K562 (cell line): ENCODE measurements around the gene SNX33. TPM values are rescaled to one million over a fixed set of nuclear protein-coding genes. Genes with fewer than 3 reads are reported as not detected.

Experiments used
- ATAC-seq: fragments of 200-7000 bp; cut with Tn5 transposase; 3 replicates; pipeline ENCODE4 v1.9.1; 2020; ENCODE audit warnings: moderate library complexity
- BruUV-seq: library from RNA; stranded (reverse); fragments of 400-500 nt; replicated peaks from 2 replicates; lab custom pipeline; 2021; lab: Mats Ljungman, UMichigan
- CTCF ChIA-PET: fragments of 300-600 bp; formaldehyde crosslinking; extraction: SDS; loops from one replicate; lab custom pipeline; 2021; ENCODE audit warnings: low intra/inter-chr PET ratio; lab: Yijun Ruan, JAX
- POLR2A ChIA-PET: fragments of 300-600, 350-650 bp; sonication (Branson Sonifier 250); formaldehyde crosslinking; extraction: SDS; loops from one replicate; lab custom pipeline; 2021; ENCODE audit warnings: antibody characterized with exemption, inconsistent platforms; lab: Yijun Ruan, JAX
- DNase-seq, 4 experiments: peaks; one replicate each; pipeline versions ENCODE4 v3.0.0 to v3.0.0-alpha.2; 2011 to 2018; ENCODE audit warnings: low spot score in 3 of 4, mixed read lengths in 3 of 4; ENCODE audit errors: extremely low read depth in 1 of 4
- FAIRE-seq: peaks from 2 replicates; lab custom pipeline; 2011; peaks lifted over from hg19 to GRCh38; lab: Jason Lieb, UNC
- H2AFZ ChIP-seq: 2 replicates; pipeline ENCODE4 v1.6.0; 2011; ENCODE audit warnings: low read depth, low read length, control low read depth, inconsistent platforms
- H3K27ac ChIP-seq: fragments of 200-600 bp; 3 replicates; pipeline ENCODE4 v1.8.0; 2011; ENCODE audit warnings: low read depth, mild to moderate bottlenecking, control low read depth, inconsistent platforms, low read length, moderate library complexity, mixed read lengths; ENCODE audit errors: extremely low read depth
- H3K27me3 ChIP-seq, 2 experiments: fragments of 300-600 bp in 1 of 2; 2 replicates in 1 of 2; 3 replicates in 1 of 2; pipeline versions ENCODE4 v1.6.0 to v1.8.0; 2011; ENCODE audit warnings: inconsistent platforms in 2 of 2, low read length in 2 of 2, mild to moderate bottlenecking in 1 of 2, mixed read lengths in 1 of 2, moderate library complexity in 1 of 2; ENCODE audit not compliant: control insufficient read depth in 2 of 2, insufficient read depth in 2 of 2
- H3K36me3 ChIP-seq: fragments of 300-600 bp; 3 replicates; pipeline ENCODE4 v1.8.0; 2011; ENCODE audit warnings: mild to moderate bottlenecking, low read length, inconsistent platforms; ENCODE audit not compliant: control insufficient read depth, insufficient read depth
- H3K4me1 ChIP-seq, 2 experiments: fragments of 200-600 bp in 1 of 2; replicated peaks in 1 of 2; 2 replicates in 1 of 2; 3 replicates in 1 of 2; pipeline versions ENCODE4 v1.5.1 to v1.8.0; 2011; ENCODE audit warnings: inconsistent platforms in 2 of 2, low read length in 2 of 2, mild to moderate bottlenecking in 1 of 2, mixed read lengths in 1 of 2, moderate library complexity in 1 of 2; ENCODE audit not compliant: control insufficient read depth in 2 of 2, insufficient read depth in 2 of 2
- H3K4me2 ChIP-seq: 2 replicates; pipeline ENCODE4 v1.6.1; 2011; ENCODE audit warnings: low read length, control low read depth, inconsistent platforms, mixed read lengths; ENCODE audit not compliant: insufficient read depth
- H3K4me3 ChIP-seq: fragments of 200-600 bp; sonication (generic), shearing (Covaris generic); 2 replicates; pipeline ENCODE4 v1.5.1; 2016; ENCODE audit warnings: control low read depth, inconsistent platforms
- H3K79me2 ChIP-seq: fragments of 200-600 bp; 3 replicates; pipeline ENCODE4 v1.8.0; 2011; ENCODE audit warnings: low read length, inconsistent platforms; ENCODE audit not compliant: control insufficient read depth, insufficient read depth
- H3K9ac ChIP-seq, 2 experiments: 2 replicates each; pipeline versions ENCODE4 v1.6.0 to v1.6.1; 2011; ENCODE audit warnings: low read depth in 2 of 2, low read length in 2 of 2, control low read depth in 1 of 2, inconsistent platforms in 1 of 2, mild to moderate bottlenecking in 1 of 2, mixed read lengths in 1 of 2; ENCODE audit not compliant: insufficient read depth in 1 of 2
- H3K9me1 ChIP-seq: one replicate; pipeline ENCODE4 v1.6.0; 2011; ENCODE audit warnings: inconsistent platforms, mild to moderate bottlenecking, low read length, moderate library complexity; ENCODE audit not compliant: control insufficient read depth, insufficient read depth
- H3K9me3 ChIP-seq: replicated peaks from 2 replicates; pipeline ENCODE4 v1.5.1; 2011; ENCODE audit warnings: low read depth, low read length, inconsistent platforms; ENCODE audit not compliant: control insufficient read depth, insufficient read depth
- H4K20me1 ChIP-seq: replicated peaks from 2 replicates; pipeline ENCODE4 v1.6.1; 2011; ENCODE audit warnings: low read length, inconsistent platforms, mixed read lengths; ENCODE audit not compliant: control insufficient read depth, insufficient read depth
- BDP1 ChIP-seq: IDR thresholded peaks from 3 replicates; pipeline ENCODE4 v1.6.1; 2011; ENCODE audit not compliant: insufficient read length, insufficient read depth
- BRCA1 ChIP-seq, 2 experiments: fragments of 450-650 bp in 1 of 2; sonication (generic) in 1 of 2; formaldehyde crosslinking in 1 of 2; IDR thresholded peaks; 2 replicates each; pipeline versions ENCODE4 v1.5.0 to v1.6.1; 2017 to 2020; ENCODE audit warnings: mild to moderate bottlenecking in 1 of 2, missing genetic modification reagents in 1 of 2
- C11orf30 ChIP-seq: fragments of 450-650 bp; IDR thresholded peaks from 2 replicates; pipeline ENCODE4 v1.6.1; 2016; ENCODE audit warnings: low read depth, mild to moderate bottlenecking
- CREBBP ChIP-seq: IDR thresholded peaks from one replicate; pipeline ENCODE4 v1.6.1; 2012; ENCODE audit warnings: low read depth, mild to moderate bottlenecking, control low read depth, inconsistent platforms, low read length
- DNMT1 ChIP-seq: fragments of 450-650 bp; IDR thresholded peaks from 2 replicates; pipeline ENCODE4 v1.6.1; 2016; ENCODE audit warnings: antibody characterized with exemption, mild to moderate bottlenecking
- HIVEP1 ChIP-seq: fragments of 250-450 bp; sonication (Bioruptor Pico); IDR thresholded peaks from 2 replicates; pipeline ENCODE4 v1.4.0; 2020; ENCODE audit warnings: mild to moderate bottlenecking
- NBN ChIP-seq: fragments of 450-650 bp; IDR thresholded peaks from 2 replicates; pipeline ENCODE4 v1.6.1; 2016; ENCODE audit warnings: low read depth, mild to moderate bottlenecking
- NFRKB ChIP-seq: fragments of 450-650 bp; IDR thresholded peaks from 2 replicates; pipeline ENCODE4 v1.6.1; 2016; ENCODE audit warnings: low read depth
- POLR2A ChIP-seq: fragments of 450-650 bp; conservative IDR thresholded peaks from 2 replicates; pipeline ENCODE4 v1.6.1; 2016
- SAFB2 ChIP-seq: fragments of 200-400 bp; formaldehyde crosslinking; IDR thresholded peaks from 2 replicates; pipeline ENCODE4 v1.6.1; 2018; ENCODE audit warnings: borderline replicate concordance, low read length, low read depth, moderate library complexity; ENCODE audit not compliant: severe bottlenecking
- TOE1 ChIP-seq, 2 experiments: fragments of 450-650 bp in 1 of 2; sonication (generic) in 1 of 2; formaldehyde crosslinking in 1 of 2; IDR thresholded peaks; 2 replicates each; pipeline versions ENCODE4 v1.7.1 to v1.8.0; 2016 to 2022; ENCODE audit warnings: borderline replicate concordance in 2 of 2, mild to moderate bottlenecking in 2 of 2, antibody characterized with exemption in 1 of 2, inconsistent platforms in 1 of 2, low read depth in 1 of 2, missing genetic modification reagents in 1 of 2, moderate library complexity in 1 of 2
- ZNF175 ChIP-seq: fragments of 200-800 bp; sonication (Bioruptor generic); IDR thresholded peaks from 2 replicates; pipeline ENCODE4 v1.6.1; 2016; ENCODE audit warnings: low read depth, mild to moderate bottlenecking, missing genetic modification characterization, missing compliant biosample characterization
- WGBS: fragments of 100-300 bp; shearing (Covaris generic); methylation state at CpG from one replicate; pipeline ENCODE4 v1.1.6; 2016; ENCODE audit warnings: low coverage, mixed read lengths; ENCODE audit not compliant: insufficient coverage; ENCODE audit errors: missing lambda C conversion rate; 5-methylcytosine and 5-hydroxymethylcytosine counted together
- in situ Hi-C: fragments of 300-500 bp; cut with MboI; formaldehyde crosslinking; loops from 4 replicates; pipeline ENCODE4 v1.15.0; 2018; ENCODE audit warnings: inconsistent platforms, mixed read lengths
- intact Hi-C: fragments of 100-400 bp; cut with micrococcal nuclease; formaldehyde crosslinking; loops from 2 replicates; pipeline ENCODE4 v1.14.2; 2022
- polyA plus RNA-seq, 8 experiments: library from polyadenylated mRNA; depleted of rRNA in 4 of 8; stranded (reverse) in 5 of 8; unstranded in 3 of 8; fragments of >200 nt; fragmentation: Nextera tagmentation in 2 of 8; fragmentation: Illumina TruSeq in 1 of 8; extraction: Ambion mirVana in 2 of 8; extraction: Trizol in 1 of 8; gene quantifications; 2 replicates each; pipeline versions ENCODE4 v1.2.1 to v1.2.3, GENCODE V29; 2011 to 2014; ENCODE audit warnings: inconsistent platforms in 1 of 8, missing spikeins in 1 of 8
- total RNA-seq, 7 experiments: library from RNA; depleted of rRNA in 6 of 7; stranded (reverse); fragments of >200 nt in 6 of 7; fragmentation: Illumina TruSeq in 2 of 7; extraction: Trizol in 2 of 7; gene quantifications; 2 replicates each; pipeline versions ENCODE4 v1.2.1 to v1.2.3, GENCODE V29; 2011 to 2021; ENCODE audit warnings: low replicate concordance in 1 of 7
- TF ChIP-seq, protein P1 (sequence below): fragments of 450-650 bp; IDR thresholded peaks from 2 replicates; pipeline ENCODE4 v1.6.1; 2017; ENCODE audit warnings: mild to moderate bottlenecking, moderate library complexity
- TF ChIP-seq, protein P2 (sequence below): sonication (generic); formaldehyde crosslinking; IDR thresholded peaks from 2 replicates; pipeline ENCODE4 v1.9.0; 2022; ENCODE audit warnings: mild to moderate bottlenecking, missing genetic modification reagents
- TF ChIP-seq, protein P3 (sequence below): sonication (generic); formaldehyde crosslinking; IDR thresholded peaks from 2 replicates; pipeline ENCODE4 v1.5.0; 2020; ENCODE audit warnings: missing genetic modification reagents
- TF ChIP-seq, protein P4 (sequence below), 2 experiments: fragments of 200-800 bp in 1 of 2; sonication (Bioruptor generic) in 1 of 2; sonication (generic) in 1 of 2; formaldehyde crosslinking in 1 of 2; IDR thresholded peaks in 1 of 2; conservative IDR thresholded peaks in 1 of 2; 2 replicates each; pipeline versions ENCODE4 v1.5.0 to v1.6.1; 2016 to 2020; ENCODE audit warnings: missing compliant biosample characterization in 1 of 2, missing genetic modification characterization in 1 of 2, missing genetic modification reagents in 1 of 2

SNX33 gene
- total and polyA plus RNA-seq, 9 of the 15 experiments (the other 6 are each of a cell fraction or from before 2014, with no cell fraction given), result 1.4 to 14.1 (median 8.2) TPM

DNA sequence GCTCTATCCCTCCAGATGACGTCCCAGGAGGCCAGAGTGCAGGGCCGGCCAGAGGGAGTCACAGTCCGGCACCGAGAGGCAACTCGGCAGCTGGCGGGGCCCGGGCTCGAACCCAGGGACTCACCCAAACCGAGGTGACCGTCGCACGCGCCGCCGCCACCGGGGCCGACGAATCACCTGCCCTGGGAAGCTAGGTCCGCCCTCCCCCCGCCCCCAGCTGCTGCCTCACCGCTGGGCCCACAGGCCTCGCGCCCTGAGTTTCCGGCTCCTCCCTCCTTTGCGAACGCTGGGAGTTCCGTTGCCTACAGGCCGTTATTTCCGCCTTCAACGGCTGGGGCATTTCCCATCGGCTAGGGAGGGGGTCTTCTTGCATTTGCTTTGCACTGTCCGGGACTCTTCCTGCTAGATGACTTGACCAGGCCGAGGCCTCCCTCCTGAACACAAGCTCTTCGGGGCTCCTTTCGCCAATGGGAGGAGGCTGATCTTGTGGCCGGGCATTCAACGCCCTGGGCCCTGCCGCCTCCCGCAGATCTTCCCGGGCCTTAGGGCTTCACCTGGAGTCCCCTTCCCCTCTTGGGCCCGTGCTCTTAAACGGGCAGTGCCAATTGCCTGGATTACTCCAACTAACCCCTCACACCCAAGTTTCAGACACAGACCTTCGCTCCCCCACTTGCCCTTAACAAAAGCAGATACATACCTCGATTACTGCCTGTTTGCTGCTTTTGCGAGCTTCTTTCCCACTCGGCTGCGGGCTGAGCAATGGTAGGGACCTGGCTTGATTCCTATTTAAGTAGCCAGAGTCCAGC lies 22.0 kb upstream of the SNX33 start, which contains the start of gene SNUPN:
SNUPN (minus strand) TSS at position 184 of the 806 bp plus-strand sequence. CDS start 4,674 bp downstream, outside the sequence.
- FAIRE-seq (peak; percentile 89), DNase-seq (peak; percentile 95 to 99 (median 96)), ATAC-seq (peak; percentile 91)
- H3K36me3 ChIP-seq, result peaks cover 4% of the 10 kb centered on the region; the same call in 1 of the 3 replicates
- 2% methylated on average over 31 of the region's 47 CpGs for WGBS
- no peaks in the 10 kb centered on the region for H4K20me1 ChIP-seq
- BruUV-seq, result TSS peak; percentile 96
- H3K4me3 ChIP-seq, result peak within 1 kb of the TSS; percentile 99
- intact Hi-C loops (loop anchor here (1.0 to 5.0 kb wide), 3 partner anchors 15 to 57 kb away; partner anchors contain the start of genes IMP3 and PTPN9), in situ Hi-C loops (no loop called here)
- H3K9me3 ChIP-seq, result no peaks in the 10 kb centered on the region
- H2AFZ ChIP-seq, result peak within 1 kb of the TSS; percentile 90
- H3K9ac ChIP-seq, result peak within 1 kb of the TSS; percentile 97 to 98
- no peaks in the 10 kb centered on the region for H3K9me1 ChIP-seq
- H3K27me3 ChIP-seq, result no peaks in the 10 kb centered on the region
- peaks cover 20 to 23% of the 10 kb centered on the region in 2 experiments for H3K4me1 ChIP-seq
- ChIA-PET CTCF (interaction anchor here (0.6 to 0.9 kb wide), 3 partner anchors 15 to 374 kb away, joined by 3 to 4 read pairs (median 3); no protein-coding TSS in a partner anchor), POLR2A (interaction anchor here (0.6 to 4.0 kb wide), 19 partner anchors 10 to 1238 kb away, joined by 3 to 60 read pairs (median 5); partner anchors contain the start of genes FAM219B, IMP3, MAN2C1 and PTPN9)
- H3K4me2 ChIP-seq, result peak within 1 kb of the TSS; percentile 82
- peaks cover 13% of the 10 kb centered on the region for H3K79me2 ChIP-seq
- peak within 1 kb of the TSS; percentile 91 for H3K27ac ChIP-seq
- TF ChIP-seq, protein P1, sequence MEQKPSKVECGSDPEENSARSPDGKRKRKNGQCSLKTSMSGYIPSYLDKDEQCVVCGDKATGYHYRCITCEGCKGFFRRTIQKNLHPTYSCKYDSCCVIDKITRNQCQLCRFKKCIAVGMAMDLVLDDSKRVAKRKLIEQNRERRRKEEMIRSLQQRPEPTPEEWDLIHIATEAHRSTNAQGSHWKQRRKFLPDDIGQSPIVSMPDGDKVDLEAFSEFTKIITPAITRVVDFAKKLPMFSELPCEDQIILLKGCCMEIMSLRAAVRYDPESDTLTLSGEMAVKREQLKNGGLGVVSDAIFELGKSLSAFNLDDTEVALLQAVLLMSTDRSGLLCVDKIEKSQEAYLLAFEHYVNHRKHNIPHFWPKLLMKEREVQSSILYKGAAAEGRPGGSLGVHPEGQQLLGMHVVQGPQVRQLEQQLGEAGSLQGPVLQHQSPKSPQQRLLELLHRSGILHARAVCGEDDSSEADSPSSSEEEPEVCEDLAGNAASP, result no peak
- TF ChIP-seq C11orf30 (peak; percentile 62), POLR2A (peak; percentile 92), NBN (peak; percentile 66; the same call in 1 of the 2 replicates), BDP1 (no peak), TOE1 (IDR thresholded peaks at IDR 0.05; ENCODE audit: borderline replicate concordance) (peak; percentile 90), TOE1 (CRISPR knock-in tag; IDR thresholded peaks at IDR 0.05; ENCODE audit: borderline replicate concordance, low read depth) (no peak; the same call in 1 of the 2 replicates), NFRKB (peak; percentile 82), SAFB2 (no peak), ZNF175 (no peak), CREBBP (no peak), BRCA1 (IDR thresholded peaks at IDR 0.05) (no peak), BRCA1 (CRISPR knock-in tag; IDR thresholded peaks at IDR 0.05) (no peak), DNMT1 (no peak), HIVEP1 (CRISPR knock-in tag) (no peak)
- TF ChIP-seq, protein P2, sequence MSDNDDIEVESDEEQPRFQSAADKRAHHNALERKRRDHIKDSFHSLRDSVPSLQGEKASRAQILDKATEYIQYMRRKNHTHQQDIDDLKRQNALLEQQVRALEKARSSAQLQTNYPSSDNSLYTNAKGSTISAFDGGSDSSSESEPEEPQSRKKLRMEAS (CRISPR knock-in tag), result peak; percentile 97
- TF ChIP-seq, protein P3, sequence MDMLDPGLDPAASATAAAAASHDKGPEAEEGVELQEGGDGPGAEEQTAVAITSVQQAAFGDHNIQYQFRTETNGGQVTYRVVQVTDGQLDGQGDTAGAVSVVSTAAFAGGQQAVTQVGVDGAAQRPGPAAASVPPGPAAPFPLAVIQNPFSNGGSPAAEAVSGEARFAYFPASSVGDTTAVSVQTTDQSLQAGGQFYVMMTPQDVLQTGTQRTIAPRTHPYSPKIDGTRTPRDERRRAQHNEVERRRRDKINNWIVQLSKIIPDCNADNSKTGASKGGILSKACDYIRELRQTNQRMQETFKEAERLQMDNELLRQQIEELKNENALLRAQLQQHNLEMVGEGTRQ (CRISPR knock-in tag), result no peak
- TF ChIP-seq, protein P4, sequence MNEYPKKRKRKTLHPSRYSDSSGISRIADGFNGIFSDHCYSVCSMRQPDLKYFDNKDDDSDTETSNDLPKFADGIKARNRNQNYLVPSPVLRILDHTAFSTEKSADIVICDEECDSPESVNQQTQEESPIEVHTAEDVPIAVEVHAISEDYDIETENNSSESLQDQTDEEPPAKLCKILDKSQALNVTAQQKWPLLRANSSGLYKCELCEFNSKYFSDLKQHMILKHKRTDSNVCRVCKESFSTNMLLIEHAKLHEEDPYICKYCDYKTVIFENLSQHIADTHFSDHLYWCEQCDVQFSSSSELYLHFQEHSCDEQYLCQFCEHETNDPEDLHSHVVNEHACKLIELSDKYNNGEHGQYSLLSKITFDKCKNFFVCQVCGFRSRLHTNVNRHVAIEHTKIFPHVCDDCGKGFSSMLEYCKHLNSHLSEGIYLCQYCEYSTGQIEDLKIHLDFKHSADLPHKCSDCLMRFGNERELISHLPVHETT (CRISPR knock-in tag; conservative IDR thresholded peaks at IDR 0.05 in 1 of 2, IDR thresholded peaks at IDR 0.05 in 1 of 2), result peak in 1 of 2 experiments; percentile 77; a peak in 1 of 4 replicates
